H1 (cell line): ENCODE data around the gene ARHGEF35. TPM values are rescaled to one million over a fixed set of nuclear protein-coding genes. Genes with fewer than 3 reads are reported as not detected.

Experiments
- CTCF ChIA-PET: fragments of 300-600 bp; sonication (Branson Sonifier 250); formaldehyde crosslinking; loops from one replicate; lab custom pipeline; 2021; ENCODE audit not compliant: partially characterized antibody; lab: Charles Lee
- POLR2A ChIA-PET: fragments of 300-600 bp; sonication (Branson Sonifier 250); formaldehyde crosslinking; loops from one replicate; lab custom pipeline; 2021; ENCODE audit warnings: inconsistent platforms; ENCODE audit not compliant: partially characterized antibody; lab: Charles Lee
- DNase-seq, 2 experiments: peaks; one replicate each; pipeline versions ENCODE4 v3.0.0 to v3.0.0-alpha.2; 2010 to 2022; ENCODE audit warnings: low spot score in 2 of 2, low read depth in 1 of 2, mixed read lengths in 1 of 2
- FAIRE-seq: peaks from 2 replicates; lab custom pipeline; 2011; peaks lifted over from hg19 to GRCh38; lab: Jason Lieb, UNC
- H2AFZ ChIP-seq: 2 replicates; pipeline ENCODE4 v1.8.1; 2012; ENCODE audit warnings: low read length, inconsistent platforms
- H2AK5ac ChIP-seq: 2 replicates; pipeline ENCODE4 v1.6.1; 2013; ENCODE audit warnings: low read depth, low read length
- H2BK120ac ChIP-seq: replicated peaks from 2 replicates; pipeline ENCODE3; 2013; ENCODE audit warnings: low read depth, low read length, inconsistent platforms
- H2BK12ac ChIP-seq: 2 replicates; pipeline ENCODE4 v1.6.1; 2013; ENCODE audit warnings: low read depth, low read length
- H2BK15ac ChIP-seq: 2 replicates; pipeline ENCODE4 v1.6.1; 2013; ENCODE audit warnings: low read length
- H2BK20ac ChIP-seq: 2 replicates; pipeline ENCODE4 v1.6.1; 2013; ENCODE audit warnings: low read length
- H2BK5ac ChIP-seq: 2 replicates; pipeline ENCODE4 v1.6.1; 2013; ENCODE audit warnings: low read depth, low read length
- H3K14ac ChIP-seq: 2 replicates; pipeline ENCODE4 v1.6.1; 2013; ENCODE audit warnings: inconsistent platforms; ENCODE audit not compliant: insufficient read length
- H3K18ac ChIP-seq: 2 replicates; pipeline ENCODE4 v1.6.1; 2013; ENCODE audit warnings: low read length; ENCODE audit errors: extremely low read depth
- H3K23ac ChIP-seq: 2 replicates; pipeline ENCODE4 v1.6.1; 2013; ENCODE audit warnings: inconsistent platforms; ENCODE audit not compliant: insufficient read length
- H3K23me2 ChIP-seq: 2 replicates; pipeline ENCODE4 v1.6.1; 2013; ENCODE audit warnings: low read depth, low read length
- H3K27ac ChIP-seq: 2 replicates; pipeline ENCODE4 v1.6.1; 2011; ENCODE audit warnings: low read depth, low read length, inconsistent platforms
- H3K27me3 ChIP-seq, 4 experiments: replicated peaks in 1 of 4; 1 replicate in 1 of 4; 2 replicates in 3 of 4; pipeline versions ENCODE4 v1.6.1 to v1.8.1; 2011 to 2013; ENCODE audit warnings: low read length in 3 of 4, mild to moderate bottlenecking in 3 of 4, inconsistent platforms in 2 of 4, mixed read lengths in 2 of 4, moderate library complexity in 1 of 4; ENCODE audit not compliant: control insufficient read depth in 3 of 4, insufficient read depth in 3 of 4; ENCODE audit errors: extremely low read depth in 1 of 4
- H3K36me3 ChIP-seq, 4 experiments: 2 replicates each; pipeline versions ENCODE4 v1.6.1 to v1.8.1; 2011 to 2013; ENCODE audit warnings: mild to moderate bottlenecking in 4 of 4, low read length in 3 of 4, moderate library complexity in 2 of 4, control low read depth in 1 of 4, inconsistent platforms in 1 of 4; ENCODE audit not compliant: insufficient read depth in 4 of 4, control insufficient read depth in 2 of 4
- H3K4ac ChIP-seq: replicated peaks from 2 replicates; pipeline ENCODE3; 2013; ENCODE audit warnings: low read length, low read depth, mixed read lengths, inconsistent platforms; ENCODE audit not compliant: insufficient read length
- H3K4me1 ChIP-seq, 4 experiments: replicated peaks in 1 of 4; 1 replicate in 1 of 4; 2 replicates in 3 of 4; pipeline versions ENCODE4 v1.6.1 to v1.8.1; 2011 to 2013; ENCODE audit warnings: low read length in 3 of 4, inconsistent platforms in 2 of 4, mixed read lengths in 1 of 4; ENCODE audit not compliant: insufficient read depth in 4 of 4, control insufficient read depth in 3 of 4
- H3K4me2 ChIP-seq, 2 experiments: 2 replicates each; pipeline versions ENCODE4 v1.6.1 to v1.8.1; 2011 to 2013; ENCODE audit warnings: low read depth in 2 of 2, low read length in 2 of 2, control low read depth in 1 of 2, inconsistent platforms in 1 of 2, mild to moderate bottlenecking in 1 of 2; ENCODE audit not compliant: insufficient read depth in 1 of 2
- H3K4me3 ChIP-seq, 4 experiments: fragments of 200-600, 300-600 bp in 1 of 4; sonication (generic), shearing (Covaris generic), sonication (Bioruptor Twin) in 1 of 4; 2 replicates each; pipeline versions ENCODE4 v1.5.1 to v1.8.1; 2011 to 2016; ENCODE audit warnings: low read length in 4 of 4, low read depth in 3 of 4, control low read depth in 2 of 4, inconsistent platforms in 2 of 4, mild to moderate bottlenecking in 2 of 4, mixed read lengths in 1 of 4, moderate library complexity in 1 of 4; ENCODE audit not compliant: insufficient read depth in 2 of 4; ENCODE audit errors: extremely low read depth in 1 of 4
- H3K56ac ChIP-seq: replicated peaks from 2 replicates; pipeline ENCODE3; 2013; ENCODE audit warnings: low read depth, mild to moderate bottlenecking, mixed read lengths, low read length, inconsistent platforms; ENCODE audit not compliant: insufficient read length
- H3K79me1 ChIP-seq: 2 replicates; pipeline ENCODE4 v1.6.1; 2013; ENCODE audit warnings: low read depth, low read length, control low read depth
- H3K79me2 ChIP-seq, 2 experiments: 2 replicates each; pipeline versions ENCODE4 v1.6.1 to v1.8.1; 2012 to 2013; ENCODE audit warnings: low read length in 2 of 2, mild to moderate bottlenecking in 2 of 2, inconsistent platforms in 1 of 2; ENCODE audit not compliant: insufficient read depth in 2 of 2, control insufficient read depth in 1 of 2
- H3K9ac ChIP-seq, 4 experiments: replicated peaks in 1 of 4; 1 replicate in 1 of 4; 2 replicates in 3 of 4; pipeline versions ENCODE4 v1.6.1 to v1.8.1; 2011 to 2013; ENCODE audit warnings: low read depth in 3 of 4, low read length in 3 of 4, control low read depth in 2 of 4, mild to moderate bottlenecking in 2 of 4, moderate library complexity in 2 of 4, inconsistent platforms in 1 of 4; ENCODE audit errors: extremely low read depth in 1 of 4
- H3K9me3 ChIP-seq, 2 experiments: 2 replicates each; pipeline versions ENCODE4 v1.6.1 to v1.8.1; 2012 to 2013; ENCODE audit warnings: mild to moderate bottlenecking in 2 of 2, moderate library complexity in 2 of 2, control low read depth in 1 of 2, inconsistent platforms in 1 of 2, low read depth in 1 of 2, low read length in 1 of 2, mixed read lengths in 1 of 2; ENCODE audit not compliant: insufficient read depth in 2 of 2
- H4K20me1 ChIP-seq, 2 experiments: replicated peaks in 1 of 2; 2 replicates each; pipeline versions ENCODE3 to v1.8.1; 2011 to 2013; ENCODE audit warnings: inconsistent platforms in 2 of 2, low read length in 2 of 2, mild to moderate bottlenecking in 1 of 2; ENCODE audit not compliant: insufficient read depth in 2 of 2, control insufficient read depth in 1 of 2
- H4K5ac ChIP-seq: 2 replicates; pipeline ENCODE4 v1.6.1; 2013; ENCODE audit warnings: low read length, low read depth, mixed read lengths, inconsistent platforms; ENCODE audit not compliant: insufficient read length
- H4K8ac ChIP-seq: 2 replicates; pipeline ENCODE4 v1.8.0; 2013; ENCODE audit warnings: mild to moderate bottlenecking, moderate library complexity, low read length, inconsistent platforms; ENCODE audit not compliant: insufficient read depth; ENCODE audit errors: extremely low read depth
- H4K91ac ChIP-seq: replicated peaks from 2 replicates; pipeline ENCODE3; 2013; ENCODE audit warnings: low read length, mixed read lengths, inconsistent platforms; ENCODE audit not compliant: insufficient read length
- BCL11A ChIP-seq, 2 experiments: IDR thresholded peaks; one replicate each; pipeline ENCODE4 v1.6.1; 2011; ENCODE audit warnings: low read depth in 2 of 2, low read length in 2 of 2, mild to moderate bottlenecking in 2 of 2
- CREB1 ChIP-seq: IDR thresholded peaks from 2 replicates; pipeline ENCODE4 v1.6.1; 2012; ENCODE audit warnings: inconsistent platforms
- CTBP2 ChIP-seq: IDR thresholded peaks from 2 replicates; pipeline ENCODE4 v1.7.0; 2011; ENCODE audit warnings: borderline replicate concordance, mild to moderate bottlenecking, moderate library complexity, mixed read lengths, low read length; ENCODE audit not compliant: insufficient read depth, insufficient read length
- GABPA ChIP-seq: IDR thresholded peaks from 2 replicates; pipeline ENCODE4 v1.6.1; 2011; ENCODE audit warnings: mild to moderate bottlenecking, low read length, moderate library complexity, borderline replicate concordance; ENCODE audit not compliant: insufficient read depth
- HDAC2 ChIP-seq, 2 experiments: fragments of 300-600 bp in 1 of 2; sonication (generic) in 1 of 2; IDR thresholded peaks; 2 replicates each; pipeline ENCODE4 v1.6.1; 2011 to 2012; ENCODE audit warnings: low read depth in 2 of 2, low read length in 2 of 2, mild to moderate bottlenecking in 2 of 2, moderate library complexity in 2 of 2, borderline replicate concordance in 1 of 2, inconsistent platforms in 1 of 2
- PHF8 ChIP-seq: fragments of 200-600 bp; sonication (generic); conservative IDR thresholded peaks from 2 replicates; pipeline ENCODE4 v1.7.1; 2012; ENCODE audit warnings: low read depth, mild to moderate bottlenecking, inconsistent platforms, low read length, moderate library complexity
- RAD21 ChIP-seq, 2 experiments: IDR thresholded peaks in 1 of 2; conservative IDR thresholded peaks in 1 of 2; 2 replicates each; pipeline ENCODE4 v1.6.1; 2011; ENCODE audit warnings: low read depth in 2 of 2, low read length in 2 of 2, improper control_type of control experiment in 1 of 2, inconsistent platforms in 1 of 2, mild to moderate bottlenecking in 1 of 2, moderate library complexity in 1 of 2
- RFX5 ChIP-seq: IDR thresholded peaks from 2 replicates; pipeline ENCODE4 v1.6.1; 2011; ENCODE audit warnings: low read depth, low read length, improper control_type of control experiment, borderline replicate concordance
- SAP30 ChIP-seq: fragments of 300-600 bp; sonication (generic); IDR thresholded peaks from 2 replicates; pipeline ENCODE4 v1.7.1; 2012; ENCODE audit warnings: low read length, moderate library complexity, mild to moderate bottlenecking, inconsistent platforms; ENCODE audit not compliant: insufficient read depth, insufficient replicate concordance
- TAF7 ChIP-seq: optimal IDR thresholded peaks from 2 replicates; pipeline ENCODE3; 2011; ENCODE audit warnings: low read depth, mild to moderate bottlenecking, inconsistent platforms, low read length, moderate library complexity, borderline replicate concordance
- WGBS, 2 experiments: shearing (Covaris generic) in 1 of 2; methylation state at CpG; one replicate each; pipeline versions ENCODE4 v1.1.6 to v1.1.7; 2013 to 2015; ENCODE audit warnings: low lambda C conversion rate in 2 of 2, mixed read lengths in 2 of 2, inconsistent platforms in 1 of 2, low coverage in 1 of 2, missing lambda C conversion rate in 1 of 2; ENCODE audit not compliant: insufficient replicate concordance in 2 of 2, insufficient coverage in 1 of 2, insufficient read length in 1 of 2; ENCODE audit errors: extremely low coverage in 1 of 2, missing lambda C conversion rate in 1 of 2; 5-methylcytosine and 5-hydroxymethylcytosine counted together
- polyA plus RNA-seq, 7 experiments: library from polyadenylated mRNA; depleted of rRNA in 3 of 7; stranded (reverse) in 5 of 7; unstranded in 2 of 7; fragments of >200 nt in 5 of 7; fragments of 200-250 nt in 2 of 7; gene quantifications; 1 replicate in 5 of 7; 2 replicates in 1 of 7; 4 replicates in 1 of 7; pipeline versions ENCODE4 v1.2.1 to v1.2.3, GENCODE V29; 2011 to 2013; ENCODE audit warnings: missing spikeins in 2 of 7, mixed read lengths in 2 of 7
- total RNA-seq: library from RNA; stranded (reverse); fragmentation: NEBNext Ultra II Directional; extraction: Animal tissue kit (Norgen Biotek cat#: 25700); gene quantifications from 2 replicates; pipeline ENCODE4 v1.2.1, GENCODE V29; 2021
- TF ChIP-seq, protein P1 (sequence below): IDR thresholded peaks from 2 replicates; pipeline ENCODE4 v1.6.1; 2012; ENCODE audit warnings: inconsistent platforms

Gene ARHGEF35
- total and polyA plus RNA-seq, 2 of the 8 experiments (the other 6 are each of a cell fraction or from before 2014, with no cell fraction given): 1.3 to 11.8 TPM

DNA sequence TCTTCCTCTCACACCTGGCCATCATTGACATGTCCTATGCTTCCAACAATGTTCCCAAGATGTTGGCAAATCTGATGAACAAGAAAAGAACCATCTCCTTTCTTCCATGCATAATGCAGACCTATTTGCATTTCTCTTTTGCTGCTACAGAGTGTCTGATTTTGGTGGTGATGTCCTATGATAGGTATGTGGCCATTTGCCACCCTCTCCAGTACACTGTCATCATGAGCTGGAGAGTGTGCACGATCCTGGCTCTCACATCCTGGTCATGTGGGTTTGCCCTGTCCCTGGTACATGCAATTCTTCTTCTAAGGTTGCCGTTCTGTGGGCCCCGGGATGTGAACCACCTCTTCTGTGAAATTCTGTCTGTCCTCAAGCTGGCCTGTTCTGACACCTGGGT, 53.4 kb downstream of the ARHGEF35 start:
- H3K9me3 ChIP-seq: peaks cover under 1 to 3% of the 10 kb centered on the region in 2 experiments; a peak in 2 of 4 replicates
- no peak overlapping the region for H4K8ac ChIP-seq
- no peak overlapping the region for H3K27ac ChIP-seq
- no peak overlapping the region for H4K91ac ChIP-seq
- no peak overlapping the region for H2BK20ac ChIP-seq
- H2BK120ac ChIP-seq: no peak overlapping the region
- ChIA-PET CTCF (no interaction called here), POLR2A (no interaction called here)
- H2BK12ac ChIP-seq: no peak overlapping the region
- no peaks in the 10 kb centered on the region for H3K36me3 ChIP-seq
- H3K79me2 ChIP-seq: no peaks in the 10 kb centered on the region
- no peak overlapping the region for H3K9ac ChIP-seq
- H3K14ac ChIP-seq: no peak overlapping the region
- no peak overlapping the region for H2BK15ac ChIP-seq
- no peaks in the 10 kb centered on the region for H3K23me2 ChIP-seq
- H3K4me2 ChIP-seq: no peak overlapping the region
- no peak overlapping the region for H3K4ac ChIP-seq
- H2AFZ ChIP-seq: no peak overlapping the region
- H3K18ac ChIP-seq: no peak overlapping the region
- no peak overlapping the region for H3K23ac ChIP-seq
- H2AK5ac ChIP-seq: no peak overlapping the region
- no peaks in the 10 kb centered on the region for H4K20me1 ChIP-seq
- DNase-seq (no peak), FAIRE-seq (no peak)
- no peaks in the 10 kb centered on the region for H3K79me1 ChIP-seq
- H3K4me1 ChIP-seq: no peaks in the 10 kb centered on the region
- no peak overlapping the region for H4K5ac ChIP-seq
- H3K4me3 ChIP-seq: no peak overlapping the region
- H3K27me3 ChIP-seq: no peaks in the 10 kb centered on the region
- 100% methylated on average over 3 of the region's 3 CpGs; no CpG with 5 or more reads in 1 of the 2 experiments for WGBS, 2 experiments
- H2BK5ac ChIP-seq: no peak overlapping the region
- no peak overlapping the region for H3K56ac ChIP-seq
- TF ChIP-seq GABPA (no peak), BCL11A (IDR thresholded peaks at IDR 0.05; ENCODE audit: low read depth in 2 of 2, low read length in 2 of 2) (no peak), PHF8 (no peak), SAP30 (no peak), CREB1 (no peak), RAD21 (IDR thresholded peaks at IDR 0.05 in 1 of 2, conservative IDR thresholded peaks at IDR 0.05 in 1 of 2; ENCODE audit: low read depth in 2 of 2, low read length in 2 of 2) (no peak), RFX5 (no peak), CTBP2 (no peak), TAF7 (no peak), HDAC2 (IDR thresholded peaks at IDR 0.05; ENCODE audit: borderline replicate concordance in 1 of 2, low read depth in 2 of 2, low read length in 2 of 2) (no peak)
- TF ChIP-seq, protein P1, sequence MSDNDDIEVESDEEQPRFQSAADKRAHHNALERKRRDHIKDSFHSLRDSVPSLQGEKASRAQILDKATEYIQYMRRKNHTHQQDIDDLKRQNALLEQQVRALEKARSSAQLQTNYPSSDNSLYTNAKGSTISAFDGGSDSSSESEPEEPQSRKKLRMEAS: no peak
